Breast epithelium (tissue), 3 donors: Measurements from ENCODE around the gene PRICKLE2.

Source experiments
- CTCF ChIP-seq, 3 donors: fragments of 450-650 bp; IDR thresholded peaks; one replicate each; pipeline ENCODE4 v1.5.1; 2016 to 2017; ENCODE audit warnings: antibody characterized with exemption in 3 of 3, mild to moderate bottlenecking in 3 of 3, moderate library complexity in 3 of 3
- POLR2A ChIP-seq: fragments of 450-650 bp; IDR thresholded peaks from one replicate; pipeline ENCODE4 v1.6.1; 2016; ENCODE audit warnings: antibody characterized with exemption, mild to moderate bottlenecking, moderate library complexity
- POLR2AphosphoS5 ChIP-seq, 3 donors: sonication (generic); formaldehyde crosslinking; IDR thresholded peaks; one replicate each; pipeline ENCODE4 v1.6.1; 2017; ENCODE audit warnings: antibody characterized with exemption in 3 of 3

DNA sequence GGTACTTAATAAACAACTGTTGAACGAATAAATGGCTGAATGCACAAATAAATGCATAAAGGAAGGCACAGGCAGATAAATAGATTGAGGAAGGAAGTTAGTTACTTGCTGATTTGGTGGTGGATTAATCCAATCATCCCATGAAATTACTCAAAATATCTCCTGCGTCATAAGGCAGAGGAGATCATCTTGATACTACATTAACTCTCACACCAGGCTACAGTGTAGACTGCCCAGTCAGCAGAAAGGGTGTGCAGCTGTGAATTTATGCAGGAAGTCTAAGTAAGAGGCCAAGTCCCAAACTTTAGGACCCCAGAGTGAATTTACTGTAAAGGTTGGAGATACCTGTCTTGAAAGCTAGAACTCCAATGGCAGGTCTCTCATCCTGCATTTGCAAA lies 38.6 kb downstream of the PRICKLE2 start:
- TF ChIP-seq POLR2A (no peak), CTCF (IDR thresholded peaks at IDR 0.05) (peak in 1 of 3 donors; percentile 16), POLR2AphosphoS5 (IDR thresholded peaks at IDR 0.05) (no peak)
